GM21526 (cell line): ENCODE results near the gene INSC.

Experiments used
- ATAC-seq: cut with Tn5 transposase; IDR thresholded peaks from one replicate; pipeline ENCODE4 v1.9.1; 2021; ENCODE audit warnings: moderate library complexity; ENCODE audit not compliant: unreplicated experiment, low FRiP score

Gene INSC

DNA sequence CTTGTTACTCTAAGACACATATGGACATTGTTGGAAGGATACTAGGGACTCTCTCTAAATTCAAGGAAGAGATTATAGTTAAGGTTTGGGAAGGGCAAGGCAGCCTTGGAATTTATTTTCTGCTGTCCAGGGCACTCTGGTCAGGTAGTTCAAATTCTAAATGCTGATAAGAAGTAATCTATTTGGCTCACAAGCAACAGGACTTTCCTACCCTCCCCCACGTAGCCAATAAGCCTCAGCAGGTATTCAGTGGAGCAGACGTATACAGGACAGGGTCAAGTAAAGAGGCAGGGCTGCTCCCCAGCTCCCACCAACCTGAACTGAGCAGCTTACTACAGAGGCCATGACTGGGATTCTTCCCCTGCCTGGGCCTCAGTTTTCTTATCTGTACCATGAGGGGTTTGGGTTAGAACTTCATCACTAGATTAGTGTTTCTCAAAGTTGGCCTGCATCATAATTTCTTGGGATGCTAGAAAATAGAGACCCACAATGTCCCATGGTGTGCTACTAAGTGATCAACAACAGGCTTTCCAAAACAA, 6.1 kb upstream of the INSC start:
- ATAC-seq, result no peak

DNA sequence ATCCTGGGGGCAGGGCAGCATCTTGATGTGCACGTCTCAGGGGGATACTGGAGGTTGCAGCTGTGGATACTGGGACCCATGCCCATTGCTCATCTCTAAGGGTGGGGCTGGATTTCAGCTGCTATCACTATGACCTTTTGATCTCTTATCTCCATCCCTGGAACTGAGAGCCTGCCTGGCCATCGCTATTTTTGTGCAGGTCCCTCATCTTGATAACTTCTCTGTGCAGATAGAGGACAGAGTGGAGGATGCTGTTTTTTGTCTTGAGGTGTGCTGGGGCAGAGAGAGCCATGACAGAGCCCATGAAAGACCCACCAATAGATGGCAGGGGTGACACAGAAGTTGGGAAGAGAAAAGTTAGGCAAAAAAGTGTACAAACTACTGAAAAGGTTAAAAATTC, 5.1 kb upstream of the INSC start:
- no peak for ATAC-seq

DNA sequence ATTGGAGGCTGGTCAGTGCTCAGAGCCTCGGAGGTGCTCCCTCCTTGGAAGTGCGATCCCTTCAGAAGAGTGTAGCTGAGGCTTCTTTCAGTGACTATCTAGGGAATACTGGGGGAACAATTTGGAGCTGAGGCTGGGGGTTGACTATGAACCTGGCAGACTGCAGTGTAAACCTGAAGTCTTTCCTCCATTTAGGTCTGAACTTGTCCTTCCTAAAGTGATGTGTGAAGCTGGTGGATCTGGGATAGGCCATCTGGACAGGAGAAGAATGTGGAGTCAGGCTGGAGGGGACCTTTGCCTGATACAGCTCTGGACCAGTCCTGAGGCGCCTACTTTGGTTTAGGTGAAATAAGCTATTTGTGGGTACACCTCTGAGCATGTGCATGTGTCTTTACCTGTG, 3.5 kb upstream of the INSC start:
- ATAC-seq, result no peak

DNA sequence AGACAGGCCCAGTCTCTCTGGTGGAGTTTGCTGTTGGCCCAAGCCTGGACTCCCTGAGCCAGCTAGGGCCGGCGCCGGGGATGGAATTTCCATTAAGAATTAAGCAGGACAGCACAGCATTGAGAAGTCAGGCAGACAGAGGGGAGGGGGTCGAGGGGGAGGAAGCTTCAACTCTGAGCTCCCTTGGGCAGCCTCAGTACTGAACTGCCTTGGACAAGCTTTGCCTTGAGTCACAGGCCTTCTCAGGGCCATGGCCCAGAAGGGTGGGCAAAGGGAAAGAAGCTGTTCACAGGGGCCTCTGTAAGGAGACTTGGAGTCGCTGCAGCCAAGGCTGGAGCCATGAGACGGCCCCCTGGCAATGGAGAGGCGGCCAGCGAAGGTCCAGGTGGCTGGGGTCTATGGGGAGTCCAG, 2.6 kb upstream of the INSC start:
- no peak for ATAC-seq

GRCh38 chr11:15113381-15113780, 1.3 kb upstream of the INSC start:
- ATAC-seq, result peak; percentile 95

GRCh38 chr11:15115686-15116085, 963 bp downstream of the INSC start:
- no peak for ATAC-seq

GRCh38 chr11:15117751-15118150, 3.0 kb downstream of the INSC start:
- no peak for ATAC-seq

GRCh38 chr11:15118431-15118830, 3.7 kb downstream of the INSC start:
- no peak for ATAC-seq

DNA sequence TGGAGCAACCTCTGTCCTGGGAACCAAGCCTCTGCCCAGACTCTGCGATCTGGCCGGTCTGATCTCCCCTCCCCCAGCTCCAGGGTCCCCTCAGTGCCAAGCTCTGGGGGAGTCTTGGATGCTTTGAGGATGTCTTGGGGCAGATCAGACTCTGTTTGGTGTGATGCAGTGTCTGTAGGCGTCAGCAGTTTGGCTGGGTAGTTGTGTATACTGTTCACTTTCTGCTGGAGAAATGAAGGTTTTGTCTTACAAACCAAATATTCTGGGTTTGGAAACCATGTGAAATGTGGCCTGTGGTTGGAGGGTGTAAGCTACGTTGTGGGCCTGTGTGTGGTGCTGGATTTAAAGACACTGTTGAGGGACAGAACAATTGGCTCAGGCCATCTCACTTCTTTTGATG, 4.6 kb downstream of the INSC start:
- no peak for ATAC-seq

DNA sequence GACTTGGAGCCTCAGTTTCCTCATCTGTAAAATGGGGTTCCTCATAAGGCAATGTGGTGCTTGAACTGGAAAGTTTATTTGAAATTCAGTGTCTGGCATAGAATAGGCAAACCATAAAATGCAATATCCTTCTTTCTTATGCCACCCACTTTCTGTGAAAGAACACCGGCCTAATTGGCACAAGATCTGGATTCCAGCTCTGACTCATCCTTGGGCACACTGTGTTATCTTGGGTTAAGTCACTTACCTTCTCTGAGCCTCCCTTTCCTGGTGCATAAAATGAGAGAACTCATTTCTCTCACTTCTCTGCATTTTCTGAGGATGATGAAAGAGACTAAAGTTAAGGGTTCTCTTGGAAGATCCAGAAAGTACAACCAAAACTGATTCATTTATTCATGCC, 5.1 kb downstream of the INSC start:
- no peak for ATAC-seq

GRCh38 chr11:15123849-15124248, 9.1 kb downstream of the INSC start:
- no peak for ATAC-seq

- no peak for ATAC-seq
These were observed 9.8 kb downstream of the INSC start for GRCh38 chr11:15124528-15124927.

DNA sequence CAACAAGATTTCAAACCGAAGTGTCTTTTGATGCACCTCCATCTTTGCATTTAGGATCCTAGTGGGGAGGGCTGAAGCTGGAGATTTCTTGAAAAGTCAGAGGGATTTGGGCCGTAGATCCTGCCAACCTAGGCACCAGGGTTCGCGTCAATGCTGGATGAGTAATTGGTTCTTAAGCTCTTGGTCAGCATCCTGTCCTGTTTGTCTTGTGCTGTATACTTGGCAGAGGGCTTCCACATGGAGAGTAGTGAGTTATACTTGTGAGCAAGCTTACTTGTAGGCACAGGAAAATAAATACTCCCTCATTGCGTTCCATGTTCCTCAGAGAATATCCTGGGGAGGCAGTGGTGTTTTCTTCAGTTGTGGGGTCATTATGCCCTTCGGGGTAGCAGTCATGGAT, 12.6 kb downstream of the INSC start:
- ATAC-seq, result no peak

DNA sequence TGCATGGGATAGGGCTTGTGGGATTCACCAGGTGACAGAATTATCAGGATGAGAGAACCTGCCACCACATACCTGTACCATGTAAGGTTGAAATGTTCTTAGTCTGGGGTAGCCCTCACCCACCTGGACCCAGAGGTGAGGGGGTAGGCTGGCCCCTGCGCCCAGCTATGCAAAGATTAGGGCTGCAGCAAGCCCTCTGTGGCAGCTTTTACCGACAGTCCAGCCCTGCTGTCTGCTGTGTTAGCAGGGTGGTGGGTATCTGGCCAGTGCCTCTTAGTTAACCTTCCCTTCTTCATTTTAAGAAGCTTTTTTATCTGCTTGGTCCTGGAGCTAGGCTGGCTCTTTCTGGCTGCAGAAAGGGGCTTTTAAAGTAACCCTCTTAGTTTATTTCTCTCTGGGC, 13.9 kb downstream of the INSC start:
- no peak for ATAC-seq

DNA sequence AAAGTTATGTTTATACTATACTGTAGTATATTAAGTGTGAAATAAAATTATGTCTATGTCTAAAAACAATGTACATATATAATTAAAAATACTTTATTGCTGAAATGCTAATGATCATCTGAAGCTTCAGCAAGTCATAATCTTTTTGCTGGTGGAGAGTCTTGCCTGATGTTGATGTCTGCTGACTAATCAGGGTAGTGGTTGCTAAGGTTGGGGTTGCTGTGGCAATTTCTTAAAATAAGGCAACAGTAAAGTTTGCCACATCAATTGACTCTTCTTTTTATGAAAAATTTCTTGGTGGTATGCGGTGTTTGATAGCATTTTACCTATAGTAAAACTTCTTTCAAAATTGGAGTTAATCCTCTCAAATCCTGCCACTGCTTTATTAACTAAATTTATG, 21.4 kb downstream of the INSC start:
- ATAC-seq, result no peak

- no peak for ATAC-seq
These were observed 24.5 kb downstream of the INSC start for GRCh38 chr11:15139096-15139770.

DNA sequence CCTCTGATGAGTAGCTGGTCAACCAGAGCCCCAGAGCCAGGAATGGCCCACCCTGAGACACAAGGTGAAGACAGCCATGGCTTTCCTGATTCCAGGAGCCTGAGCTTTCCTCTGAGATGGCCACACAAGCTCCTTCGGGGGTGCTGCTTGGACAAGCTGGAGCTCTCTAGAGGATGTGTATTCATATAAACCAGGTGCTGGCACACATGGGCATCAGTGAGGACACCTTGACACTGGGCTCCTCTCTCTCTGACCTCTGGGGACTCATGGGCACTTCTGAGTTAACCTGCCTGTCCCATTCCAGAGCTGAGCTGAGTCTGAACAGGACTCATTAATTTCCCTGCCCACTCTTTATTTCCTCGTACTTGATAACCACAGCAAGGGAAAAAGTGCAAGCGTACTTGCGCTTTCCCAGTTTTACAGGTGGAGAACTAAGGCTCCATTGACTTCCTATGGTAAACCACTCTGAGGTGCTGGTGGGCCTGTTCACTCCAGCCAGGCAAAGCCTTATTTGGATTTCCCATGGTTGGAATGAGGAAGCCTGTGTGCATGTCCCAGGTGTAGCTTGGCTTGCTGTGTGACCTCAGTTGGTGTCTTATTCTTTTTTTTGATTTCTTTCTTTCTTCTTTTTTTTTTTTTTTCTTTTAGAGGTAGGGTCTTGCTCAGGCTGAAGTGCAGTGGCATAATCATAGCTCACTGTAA, 25.4 kb downstream of the INSC start:
- ATAC-seq, result no peak

DNA sequence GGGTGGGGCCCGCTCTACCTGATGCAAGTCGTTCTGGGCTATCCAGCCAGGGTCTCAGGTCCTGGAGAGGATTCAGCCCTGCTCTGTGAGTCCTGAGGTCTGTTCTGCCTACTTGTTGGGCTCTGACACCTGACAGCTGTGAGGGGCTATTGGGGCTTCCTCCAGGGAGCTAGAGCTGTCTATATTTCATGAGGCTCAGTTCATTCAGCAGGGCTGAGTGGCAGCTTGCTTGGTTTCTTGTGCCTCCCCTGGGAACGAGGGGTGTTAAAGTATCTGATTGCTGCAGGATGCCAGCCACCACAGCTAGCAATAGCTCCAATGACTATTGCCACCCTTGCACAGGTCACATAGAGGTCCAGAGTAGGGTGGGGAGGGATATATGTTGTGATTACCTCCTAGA, 26.7 kb downstream of the INSC start:
- ATAC-seq, result no peak

- no peak for ATAC-seq
These were observed 28.1 kb downstream of the INSC start for GRCh38 chr11:15142838-15143237.

DNA sequence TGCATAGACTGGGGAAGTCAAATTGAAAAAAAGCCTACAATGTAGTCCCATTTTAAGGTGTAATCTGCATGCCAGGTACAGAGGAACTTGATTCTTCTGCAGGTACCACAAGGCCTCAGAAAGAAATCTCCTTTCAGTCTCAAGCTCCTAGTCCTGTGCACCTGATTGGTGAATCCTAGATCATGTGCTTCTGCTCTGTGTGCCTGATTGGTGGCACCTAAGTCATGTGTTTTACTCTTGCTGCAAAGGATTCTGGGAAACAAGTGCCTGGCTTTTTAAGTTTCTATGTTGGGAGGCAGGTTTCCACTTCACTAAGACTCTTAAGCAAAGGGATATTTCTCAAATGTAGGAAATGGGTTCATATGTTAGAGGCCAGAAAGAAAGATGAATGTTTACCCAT, 29.1 kb downstream of the INSC start:
- ATAC-seq, result no peak

- no peak for ATAC-seq
These were observed 29.6 kb downstream of the INSC start for GRCh38 chr11:15144347-15144746.

- ATAC-seq, result no peak
These were observed 30.4 kb downstream of the INSC start for GRCh38 chr11:15145151-15145550.
